GM12892 (cell line): ENCODE measurements around the gene ENSA.

ENCODE experiments used
- POLR2A ChIP-seq: IDR thresholded peaks from 2 replicates; pipeline ENCODE4 v1.6.1; 2011; ENCODE audit warnings: low read depth, low read length, control low read depth
- POLR2AphosphoS5 ChIP-seq: IDR thresholded peaks from 2 replicates; pipeline ENCODE4 v1.6.1; 2011; ENCODE audit warnings: low read depth, low read length, control low read depth
- TAF1 ChIP-seq: IDR thresholded peaks from 2 replicates; pipeline ENCODE4 v1.6.1; 2011; ENCODE audit warnings: low read depth, mild to moderate bottlenecking, control low read depth, low read length, borderline replicate concordance

DNA sequence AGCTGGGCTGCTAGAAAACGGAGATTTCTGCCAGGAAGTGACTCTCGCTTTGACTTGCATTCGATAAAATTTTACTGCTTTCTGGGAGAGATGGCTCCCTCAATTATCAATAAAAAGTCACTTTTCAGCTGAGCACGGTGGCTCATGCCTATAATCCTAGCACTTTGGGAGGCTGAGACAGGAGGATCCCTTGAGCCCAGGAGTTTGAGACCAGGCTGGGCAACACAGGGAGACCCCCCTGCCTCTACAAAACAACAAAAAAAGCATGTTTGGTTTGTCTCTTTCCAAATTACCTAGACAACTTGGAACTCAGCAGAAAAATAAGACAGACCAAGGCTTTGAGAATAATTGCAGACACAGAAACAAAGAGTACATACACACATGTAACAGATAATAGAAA, 12.9 kb upstream of the ENSA start:
- TF ChIP-seq POLR2AphosphoS5 (no peak), POLR2A (no peak), TAF1 (no peak)
